ENCODE data around the gene VEZF1.
A peak's percentile ranks its signal among the peaks of the same experiment; 100 is the strongest.

The VEZF1 gene, protein sequence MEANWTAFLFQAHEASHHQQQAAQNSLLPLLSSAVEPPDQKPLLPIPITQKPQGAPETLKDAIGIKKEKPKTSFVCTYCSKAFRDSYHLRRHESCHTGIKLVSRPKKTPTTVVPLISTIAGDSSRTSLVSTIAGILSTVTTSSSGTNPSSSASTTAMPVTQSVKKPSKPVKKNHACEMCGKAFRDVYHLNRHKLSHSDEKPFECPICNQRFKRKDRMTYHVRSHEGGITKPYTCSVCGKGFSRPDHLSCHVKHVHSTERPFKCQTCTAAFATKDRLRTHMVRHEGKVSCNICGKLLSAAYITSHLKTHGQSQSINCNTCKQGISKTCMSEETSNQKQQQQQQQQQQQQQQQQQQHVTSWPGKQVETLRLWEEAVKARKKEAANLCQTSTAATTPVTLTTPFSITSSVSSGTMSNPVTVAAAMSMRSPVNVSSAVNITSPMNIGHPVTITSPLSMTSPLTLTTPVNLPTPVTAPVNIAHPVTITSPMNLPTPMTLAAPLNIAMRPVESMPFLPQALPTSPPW

DNA sequence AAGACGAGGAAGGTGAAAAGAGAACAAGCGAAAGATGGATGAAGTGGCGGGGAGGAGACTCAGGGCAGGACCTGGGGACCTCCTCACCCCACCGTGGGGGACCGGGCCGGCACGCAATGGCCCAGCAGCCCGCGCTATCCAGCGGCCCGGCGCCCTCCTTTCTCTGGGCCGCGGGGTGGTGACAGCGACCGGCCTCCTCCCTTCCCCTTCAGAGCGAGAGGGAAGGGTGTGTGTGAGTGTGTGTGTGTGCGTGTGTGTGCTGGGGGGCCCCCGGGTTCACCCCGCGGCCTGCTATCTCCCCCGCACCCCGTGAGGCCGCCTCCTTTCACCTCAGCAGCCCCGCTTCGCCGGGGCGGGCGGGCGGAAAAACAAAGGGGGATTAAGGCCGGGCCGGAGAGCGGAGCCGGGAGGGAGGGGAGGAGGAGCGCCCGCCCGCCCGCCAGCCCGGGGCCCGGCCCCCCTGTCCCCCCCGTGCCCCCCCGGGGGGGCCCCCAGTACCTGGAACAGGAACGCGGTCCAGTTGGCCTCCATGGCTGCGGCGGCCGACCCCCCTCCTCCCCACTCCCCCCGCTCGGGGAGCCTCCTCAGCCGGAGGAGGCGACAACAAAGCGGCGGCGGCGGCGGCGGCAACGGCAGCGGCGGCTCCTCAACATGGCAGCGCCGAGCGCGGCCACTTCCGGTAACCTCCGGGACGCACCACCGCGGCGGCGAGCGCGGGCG lies at the start of gene VEZF1:
Gene VEZF1 (minus strand): TSS at position 674 of the 720 bp plus-strand sequence. CDS start 143 bp downstream, at position 531.
- peak in 49 of 51 donors; percentile 41 to 96 (median 78) for DNase-seq

DNA sequence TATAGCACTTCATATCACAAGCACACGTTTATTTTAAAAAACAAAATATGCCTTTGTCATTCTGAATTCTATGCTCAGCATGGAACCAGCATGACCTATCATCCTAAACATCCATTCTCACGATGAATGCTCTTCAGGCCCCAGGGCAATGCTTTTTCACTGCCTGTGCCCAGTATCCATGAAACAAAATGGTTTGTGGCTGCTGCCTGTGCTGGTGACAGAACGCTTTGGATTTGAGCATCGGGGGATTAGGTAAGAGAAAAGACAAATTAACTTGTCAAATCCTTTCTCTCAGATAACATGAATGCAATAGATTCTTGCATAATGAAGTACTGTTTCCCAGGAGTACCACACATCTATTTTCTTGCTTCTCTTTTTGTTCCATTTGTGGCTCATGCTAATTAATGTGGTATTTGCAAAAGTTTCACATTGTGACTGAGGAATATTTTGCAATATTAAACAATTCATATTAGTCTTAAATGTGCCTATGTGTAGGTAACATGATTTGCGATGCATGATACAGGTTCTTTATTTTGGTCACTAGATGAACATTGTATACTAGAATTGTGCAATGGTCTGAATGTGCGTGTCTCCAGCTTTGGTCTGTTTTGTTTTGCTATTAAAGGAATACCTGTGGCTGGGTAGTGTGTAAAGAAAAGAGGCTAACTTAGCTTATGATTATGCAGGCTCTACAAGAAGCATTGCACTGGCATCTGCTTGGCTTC lies 44.8 kb upstream of the VEZF1 start:
- DNase-seq: no peak

DNA sequence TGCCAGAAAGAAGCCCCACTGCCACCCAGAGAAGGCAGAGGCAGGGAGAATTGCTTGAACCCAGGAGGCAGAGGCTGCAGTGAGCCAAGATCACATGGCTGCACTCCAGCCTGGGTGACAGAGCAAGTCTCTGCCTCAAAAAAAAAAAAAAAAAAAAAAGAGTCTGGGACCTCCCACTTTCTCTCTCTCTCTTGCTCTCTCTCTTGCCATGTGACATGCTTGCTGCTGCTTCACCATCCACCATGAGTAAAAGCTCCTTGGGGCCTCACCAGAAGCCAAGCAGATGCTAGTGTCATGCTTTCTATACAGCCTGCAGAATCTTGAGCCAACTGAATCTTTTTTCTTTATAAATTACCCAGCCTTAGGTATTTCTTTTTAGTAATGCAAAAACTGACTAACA lies 40.5 kb upstream of the VEZF1 start:
- DNase-seq: no peak

DNA sequence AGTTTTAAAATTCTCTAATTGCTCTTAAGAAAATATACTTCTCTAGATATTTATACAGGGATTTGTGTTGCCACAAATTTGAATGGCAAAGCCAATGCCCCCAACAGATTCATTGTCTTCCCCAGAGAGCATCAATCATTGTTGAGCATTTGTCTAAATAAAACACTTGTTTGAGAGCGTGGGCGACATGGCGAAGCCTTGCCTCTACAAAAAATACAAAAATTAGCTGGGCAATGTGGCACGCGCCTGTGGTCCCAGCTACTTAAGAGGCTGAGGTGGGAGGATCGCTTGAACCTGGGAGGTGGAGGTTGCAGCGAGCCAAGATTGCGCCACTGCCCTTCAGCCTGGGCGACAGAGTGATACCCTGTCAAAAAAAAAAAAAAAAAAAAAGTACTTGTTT lies 32.3 kb upstream of the VEZF1 start:
- DNase-seq: no peak

DNA sequence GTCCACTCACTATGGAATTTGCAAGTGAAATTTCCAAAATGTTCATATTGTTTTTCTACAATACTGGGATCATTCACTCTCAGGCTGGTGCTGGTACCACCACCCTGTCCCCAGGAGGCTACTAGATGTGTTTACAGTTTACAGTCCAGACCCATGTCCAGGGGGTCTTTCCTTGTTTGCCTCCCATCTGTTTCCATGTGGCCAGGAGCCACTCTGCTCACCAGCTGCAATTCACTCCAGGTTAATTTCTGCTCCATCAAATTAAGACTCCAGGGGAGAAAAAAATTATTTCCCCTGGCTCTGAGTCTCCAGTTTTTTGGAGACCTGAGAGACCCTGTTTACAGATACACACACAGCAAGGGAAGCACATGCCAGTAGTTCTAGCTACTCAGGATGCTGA lies 31.5 kb upstream of the VEZF1 start:
- DNase-seq: no peak

DNA sequence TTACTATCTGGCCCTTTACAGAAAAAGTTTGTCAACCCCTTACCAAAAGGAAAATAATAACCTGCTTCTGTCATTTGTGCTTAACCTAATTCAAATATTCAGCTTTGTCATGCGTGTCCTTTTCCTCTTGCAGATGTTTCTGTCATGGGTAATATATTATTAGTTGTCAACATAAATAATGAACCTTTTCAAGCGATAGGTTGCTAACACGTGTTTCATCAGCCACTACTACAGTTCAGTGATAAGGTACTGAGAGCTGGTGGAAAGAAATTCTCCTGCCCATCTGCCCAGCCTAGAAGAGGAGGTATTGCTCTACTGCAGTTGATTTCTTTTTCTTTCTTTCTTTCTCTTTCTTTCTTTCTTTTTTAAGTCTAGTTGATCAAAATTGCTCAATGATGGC lies 31.0 kb upstream of the VEZF1 start:
- DNase-seq: no peak

DNA sequence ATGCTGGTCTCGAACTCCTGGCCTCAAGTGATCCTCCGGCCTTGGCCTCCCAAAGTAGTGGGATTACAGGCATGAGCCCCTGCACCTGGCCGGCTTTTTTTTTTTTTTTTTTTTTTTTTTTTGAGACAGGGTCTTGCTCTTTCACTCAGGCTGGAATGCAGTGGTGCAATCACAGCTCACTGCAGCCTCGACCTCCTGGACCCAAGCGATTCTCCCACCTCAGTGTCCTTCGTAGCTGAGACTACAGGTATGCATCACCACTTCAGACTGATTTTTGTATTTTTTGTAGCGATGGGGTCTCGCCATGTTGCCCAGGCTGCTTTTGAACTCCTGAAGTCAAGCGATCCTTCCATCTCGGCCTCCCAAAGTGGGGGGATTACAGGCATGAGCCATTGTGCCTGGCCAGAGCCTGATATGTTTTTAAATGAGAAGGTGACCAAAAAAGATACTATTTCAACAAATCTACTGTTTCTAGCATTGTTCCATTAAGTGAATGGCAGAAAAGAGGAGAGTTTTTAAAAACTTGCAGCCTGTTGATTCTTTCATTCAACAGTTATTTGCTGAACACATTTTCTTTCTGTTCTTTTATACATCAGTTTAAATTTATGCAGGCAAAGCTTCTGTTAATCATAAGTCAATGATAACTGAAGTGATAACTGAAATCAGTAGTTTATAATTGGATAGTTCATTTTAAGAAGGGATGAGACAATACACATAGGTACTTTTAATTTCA lies 22.2 kb upstream of the VEZF1 start:
- DNase-seq: no peak

DNA sequence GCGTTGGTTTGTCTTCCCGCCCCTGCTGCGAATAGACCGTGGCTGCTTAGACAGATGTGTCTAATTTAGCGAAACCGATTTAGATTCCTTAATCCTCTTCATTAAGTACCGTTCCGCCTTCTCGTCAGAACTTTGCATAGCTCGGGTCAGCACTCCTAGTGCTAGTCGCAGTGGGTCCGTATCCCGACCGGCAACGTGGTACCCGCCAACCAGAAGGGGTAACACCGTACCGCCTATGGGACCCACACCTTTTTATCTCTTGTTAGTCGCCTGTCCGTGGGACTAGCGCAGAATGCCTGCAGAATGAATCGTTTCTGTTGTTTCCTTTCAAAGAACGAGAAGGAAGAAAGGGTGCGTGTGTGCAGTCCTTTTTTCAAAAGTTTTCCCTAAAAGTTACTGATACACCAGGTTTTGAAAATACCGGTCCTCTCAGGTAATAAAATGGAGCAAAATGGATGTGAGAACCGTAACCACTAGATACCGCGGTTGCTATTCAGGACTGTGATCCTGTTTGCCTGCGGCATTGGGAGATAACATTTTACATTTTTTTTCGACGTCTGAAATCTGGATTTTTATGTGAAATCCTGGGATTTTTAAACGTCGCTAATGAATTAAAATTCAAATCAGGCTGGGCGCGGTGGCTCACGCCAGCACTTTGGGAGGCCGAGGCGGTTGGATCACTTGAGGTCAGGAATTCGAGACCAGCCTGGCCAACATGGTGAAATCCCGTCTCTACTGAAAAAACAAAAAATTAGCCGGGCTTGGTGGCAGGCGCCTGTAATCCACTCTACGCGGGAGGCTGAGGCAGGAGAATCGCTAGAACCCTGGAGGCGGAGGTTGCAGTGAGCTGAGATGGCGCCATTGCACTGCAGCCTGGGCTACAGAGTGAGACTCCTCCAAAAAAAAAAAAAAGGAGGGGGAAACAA lies 20.0 kb upstream of the VEZF1 start:
- peak in 1 of 51 donors; percentile 46 for DNase-seq

DNA sequence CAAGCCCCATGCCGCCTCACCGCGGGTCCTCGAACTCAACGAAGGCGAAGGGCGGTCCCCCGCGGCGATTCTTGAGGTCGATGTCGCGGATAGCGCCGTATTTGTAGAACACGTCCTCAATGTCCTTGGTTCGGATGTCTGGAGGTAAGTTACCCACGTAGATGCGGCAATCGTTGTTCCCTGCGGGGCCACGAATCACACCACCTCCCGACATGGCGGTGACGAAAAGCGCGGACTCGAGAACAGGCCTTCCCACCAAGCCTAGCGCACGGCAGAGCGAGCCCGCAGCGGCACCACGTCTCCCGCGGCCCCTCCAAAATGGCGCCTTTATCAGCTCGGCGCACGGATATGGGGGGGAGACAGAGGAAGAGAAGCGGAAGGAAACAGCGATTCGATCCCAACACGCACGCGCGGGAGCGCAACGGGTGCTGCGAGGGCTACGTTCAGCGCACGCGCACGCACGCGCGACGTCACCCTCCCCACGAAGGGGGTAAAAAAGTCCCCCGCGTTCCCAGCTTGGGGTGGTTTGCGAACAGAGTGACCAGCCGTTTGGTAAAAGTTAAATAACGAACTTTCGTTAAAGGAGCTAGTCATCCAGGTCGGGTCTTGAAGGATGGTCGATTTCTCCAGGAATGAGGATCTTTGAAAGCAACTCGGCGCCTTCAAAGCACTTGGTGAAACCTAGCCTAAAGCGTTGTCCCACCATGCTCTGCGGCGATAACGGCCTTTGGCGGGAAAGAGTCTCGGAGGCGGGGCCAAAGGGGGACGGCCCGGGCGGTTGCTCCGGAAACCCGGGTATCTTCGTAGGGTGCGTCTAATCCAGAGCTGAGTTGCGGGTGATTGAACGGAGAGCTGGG lies 19.1 kb upstream of the VEZF1 start, which contains the start of gene SRSF1:
Gene SRSF1 (minus strand): TSS at position 323 of the 857 bp plus-strand sequence. CDS start 109 bp downstream, at position 214.
- DNase-seq: peak; percentile 79 to 100 (median 93)

DNA sequence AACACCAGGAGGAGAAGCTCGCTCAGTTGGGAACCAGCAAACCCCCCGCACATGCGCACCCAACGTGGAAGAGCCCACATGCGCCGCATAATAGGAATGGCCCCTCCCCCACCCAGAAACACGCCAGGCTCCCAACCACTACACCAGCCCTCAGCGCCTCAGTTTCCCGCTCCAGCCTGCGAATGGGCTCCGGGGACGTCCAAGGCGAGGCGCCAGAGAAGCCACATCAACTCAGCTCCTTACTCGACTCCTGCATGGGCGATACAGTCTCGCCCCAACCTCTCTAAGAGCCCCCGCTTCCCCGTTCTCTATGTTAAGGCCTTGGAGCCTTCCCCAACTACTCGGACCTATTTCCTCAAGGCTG lies 18.5 kb upstream of the VEZF1 start:
- peak in 48 of 51 donors; percentile 14 to 86 (median 62) for DNase-seq

DNA sequence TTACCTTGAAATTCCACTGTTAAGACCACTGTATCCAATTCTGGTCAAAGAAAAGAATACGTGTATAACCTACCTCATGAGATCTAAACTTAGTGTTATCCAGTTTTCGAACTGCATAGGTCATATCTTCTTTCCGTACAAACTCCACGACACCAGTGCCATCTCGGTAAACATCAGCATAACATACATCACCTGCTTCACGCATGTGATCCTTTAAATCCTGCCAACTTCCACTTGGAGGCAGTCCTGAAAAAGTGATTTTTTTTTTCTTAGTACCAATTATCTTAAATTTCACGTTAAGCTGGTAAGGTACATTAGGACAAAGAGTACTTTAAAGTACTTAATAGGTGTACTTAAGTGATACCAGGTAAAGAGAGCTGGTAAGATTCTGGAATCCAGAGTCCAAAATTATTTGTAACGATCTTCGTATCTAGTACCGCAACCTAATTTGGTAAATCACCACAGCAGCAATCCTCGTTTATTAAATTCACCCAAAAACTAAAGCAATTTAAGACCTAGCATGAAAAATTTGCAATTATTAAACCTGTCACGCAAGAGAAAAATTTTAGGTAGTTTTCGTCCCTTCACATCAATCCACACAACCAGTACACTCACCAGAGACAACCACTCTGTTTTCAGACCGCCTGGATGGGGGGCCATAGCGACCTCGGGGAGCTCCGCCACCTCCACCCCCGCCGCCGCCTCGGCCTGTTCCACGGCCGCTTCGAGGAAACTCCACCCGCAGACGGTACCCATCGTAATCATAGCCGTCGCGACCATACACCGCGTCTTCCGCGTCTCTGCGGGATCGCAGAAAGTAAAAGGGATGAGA lies 17.9 kb upstream of the VEZF1 start:
- DNase-seq: no peak

DNA sequence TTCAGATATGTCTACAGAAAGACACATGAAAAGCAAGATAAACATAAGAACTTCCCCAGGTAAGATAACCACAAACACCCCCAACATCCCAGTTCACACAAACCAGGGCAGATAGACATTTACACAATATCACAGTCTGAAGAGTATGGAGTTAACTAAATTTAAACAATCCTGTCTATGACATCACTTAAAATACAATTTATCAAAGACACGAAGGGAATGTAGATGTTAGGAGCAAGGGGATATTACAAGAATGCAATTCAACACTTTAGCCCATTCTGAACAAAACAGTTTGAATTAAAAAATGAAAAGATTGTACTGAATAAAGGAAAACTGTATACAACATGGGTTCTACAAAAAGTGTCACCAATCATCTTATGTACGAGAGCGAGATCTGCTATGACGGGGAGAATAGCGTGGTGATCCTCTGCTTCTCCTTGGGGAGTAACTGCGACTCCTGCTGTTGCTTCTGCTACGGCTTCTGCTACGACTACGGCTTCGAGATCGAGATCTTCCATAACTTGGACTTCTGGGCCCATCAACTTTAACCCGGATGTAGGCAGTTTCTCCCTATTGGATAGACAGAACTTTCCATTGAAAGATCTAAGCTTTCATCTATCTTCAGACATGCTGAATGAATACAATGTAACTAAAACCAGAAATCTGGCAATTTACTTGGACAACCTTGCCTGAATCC lies 17.1 kb upstream of the VEZF1 start:
- DNase-seq: no peak

DNA sequence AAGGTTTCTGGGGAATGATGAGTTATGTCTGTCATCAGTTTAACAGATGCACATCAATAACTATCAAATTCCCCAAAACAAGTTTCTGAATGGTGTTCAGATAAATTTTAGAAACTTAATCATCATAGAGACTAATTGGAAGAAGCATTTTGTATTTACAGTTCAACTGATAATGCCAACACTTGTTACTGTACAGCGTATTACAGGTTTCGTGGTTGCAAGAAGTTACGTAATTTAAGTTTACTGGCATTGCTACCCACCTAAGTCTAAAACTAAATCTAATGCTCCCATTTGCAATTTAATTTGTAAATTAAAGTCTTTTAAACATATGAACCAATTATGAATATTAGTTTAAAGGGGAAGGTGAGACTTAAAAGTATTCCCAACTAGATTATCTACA lies 16.0 kb upstream of the VEZF1 start:
- no peak for DNase-seq

DNA sequence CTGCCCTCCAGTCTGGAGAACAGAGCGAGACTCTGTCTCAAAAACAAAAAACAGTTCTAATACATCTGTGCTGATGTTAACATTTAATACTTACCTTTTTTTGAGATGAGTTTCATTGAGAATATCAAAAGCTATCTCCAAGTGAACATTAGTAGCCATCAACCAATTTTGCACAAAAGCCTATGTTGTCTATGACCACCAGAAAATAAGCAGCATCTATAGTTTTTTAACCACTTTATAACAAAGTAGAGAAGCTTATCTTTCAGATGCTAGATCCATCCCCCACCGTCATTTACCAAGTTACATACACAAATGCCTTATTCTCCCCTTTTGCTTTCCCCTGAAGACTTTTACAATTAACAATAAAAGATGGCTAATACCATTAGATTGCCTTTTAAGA lies 14.9 kb upstream of the VEZF1 start:
- DNase-seq: no peak

DNA sequence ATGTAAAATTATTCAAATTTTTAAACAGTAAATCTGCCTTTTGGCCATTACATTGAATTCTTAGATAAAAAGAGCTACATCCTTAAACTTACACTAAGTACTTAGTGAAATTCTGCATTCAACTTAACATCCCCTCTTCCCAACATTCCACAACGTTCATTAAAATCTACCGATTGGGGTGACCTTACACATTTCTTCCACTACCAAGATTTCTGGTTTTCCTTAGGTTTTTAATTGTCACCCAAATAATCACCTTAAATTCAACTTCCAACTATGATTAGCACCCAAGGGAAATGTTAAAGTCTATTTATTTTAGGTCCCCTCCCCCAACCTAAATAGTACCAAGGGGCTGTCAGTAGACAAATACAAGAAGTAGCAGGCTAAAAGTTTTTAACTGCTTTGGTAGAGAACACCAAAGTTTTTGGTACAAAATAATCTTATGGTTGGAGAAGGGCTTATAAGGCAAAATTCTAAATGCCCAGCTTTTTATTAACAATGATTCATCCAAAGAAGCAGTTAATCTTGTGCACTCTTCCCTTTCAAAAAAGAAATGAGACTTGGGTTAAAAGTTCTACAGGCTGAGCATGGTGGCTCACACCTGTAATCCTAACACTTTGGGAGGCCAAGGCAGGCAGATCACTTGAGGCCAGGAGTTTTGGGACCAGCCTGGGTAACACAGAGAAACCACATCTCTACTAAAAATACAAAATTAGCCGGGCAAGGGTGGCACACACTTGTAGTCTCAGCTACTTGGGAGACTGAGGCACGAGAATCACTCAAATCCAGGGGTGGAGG lies 14.3 kb upstream of the VEZF1 start:
- no peak for DNase-seq

DNA sequence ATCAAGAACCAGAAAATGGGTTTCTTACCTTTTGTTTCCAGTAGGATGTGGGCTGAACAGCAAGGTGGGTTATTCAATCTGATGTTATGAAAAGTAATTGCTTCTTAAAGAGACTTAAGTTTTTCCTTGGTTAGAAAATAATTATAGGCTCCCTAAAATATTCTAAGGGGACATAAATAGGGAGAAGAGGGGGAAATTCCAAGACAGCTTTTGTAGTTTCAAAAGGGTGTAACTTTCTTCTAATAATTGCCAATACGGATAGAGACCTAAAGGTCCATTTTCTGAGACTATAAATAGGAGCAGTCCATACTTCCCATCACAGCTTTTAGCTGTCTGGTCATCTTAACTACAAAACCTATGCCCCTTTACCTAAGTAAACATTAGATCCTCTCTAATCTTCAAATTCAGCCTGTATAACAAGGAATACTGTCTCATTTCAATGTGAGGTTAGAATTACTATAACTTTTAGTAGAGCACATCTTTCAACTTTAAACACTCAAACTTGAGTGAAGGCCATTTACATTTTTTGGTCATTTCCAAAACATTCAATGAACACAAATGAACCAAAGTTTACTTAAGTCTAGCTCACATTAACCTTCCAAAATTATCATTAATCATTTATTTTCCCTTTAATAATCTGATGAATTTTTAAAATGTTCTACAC lies 13.5 kb upstream of the VEZF1 start:
- DNase-seq: no peak

All from hypothalamus (tissue), 51 donors.